B cell (primary cell): Measurements from ENCODE around the gene INTS14. TPM values are rescaled to one million over a fixed set of nuclear protein-coding genes. Genes with fewer than 3 reads are reported as not detected.

Experiments
- ATAC-seq: fragments of 200-7000 bp; cut with Tn5 transposase; one replicate; pipeline ENCODE4 v1.10.0; 2021; ENCODE audit warnings: low read depth, mild to moderate bottlenecking, moderate number of reproducible peaks, moderate library complexity
- CTCF ChIA-PET: fragments of 350-600 bp; sonication (Branson Sonifier 250); formaldehyde crosslinking; loops from one replicate; lab custom pipeline; 2021; ENCODE audit warnings: antibody characterized with exemption, inconsistent platforms; lab: Charles Lee
- POLR2A ChIA-PET: fragments of 350-600 bp; sonication (Branson Sonifier 250); formaldehyde crosslinking; loops from one replicate; lab custom pipeline; 2021; ENCODE audit warnings: antibody characterized with exemption; lab: Charles Lee
- DNase-seq: peaks from one replicate; pipeline ENCODE4 v3.0.0; 2013
- H2AFZ ChIP-seq: 2 replicates; pipeline ENCODE4 v1.6.1; 2012; ENCODE audit warnings: mild to moderate bottlenecking, low read depth, low read length; ENCODE audit not compliant: insufficient read depth, poor library complexity, severe bottlenecking
- H3K27ac ChIP-seq, 2 donors: 1 replicate in 1 of 2; 2 replicates in 1 of 2; pipeline ENCODE4 v1.5.1; 2012 to 2013; ENCODE audit warnings: low read length in 2 of 2, mild to moderate bottlenecking in 2 of 2, moderate library complexity in 1 of 2
- H3K27me3 ChIP-seq, 4 experiments: fragments of 200-600 bp in 1 of 4; sonication (generic) in 1 of 4; replicated peaks in 1 of 4; 1 replicate in 2 of 4; 2 replicates in 2 of 4; pipeline versions ENCODE4 v1.6.1 to v1.7.0; 2013 to 2016; ENCODE audit warnings: low read length in 3 of 4, mild to moderate bottlenecking in 2 of 4, mixed read lengths in 1 of 4, moderate library complexity in 1 of 4; ENCODE audit not compliant: insufficient read depth in 4 of 4, control insufficient read depth in 3 of 4; ENCODE audit errors: control extremely low read depth in 1 of 4
- H3K36me3 ChIP-seq, 2 experiments: replicated peaks in 1 of 2; 1 replicate in 1 of 2; 2 replicates in 1 of 2; pipeline versions ENCODE4 v1.6.1 to v1.7.1; 2013; ENCODE audit warnings: low read length in 1 of 2; ENCODE audit not compliant: insufficient read depth in 2 of 2, control insufficient read depth in 1 of 2; ENCODE audit errors: control extremely low read depth in 1 of 2, extremely low read depth in 1 of 2
- H3K4me1 ChIP-seq, 2 donors: fragments of 200-600 bp in 1 of 2; sonication (generic) in 1 of 2; 1 replicate in 1 of 2; 2 replicates in 1 of 2; pipeline versions ENCODE4 v1.5.1 to v1.6.1; 2013 to 2017; ENCODE audit warnings: low read length in 2 of 2; ENCODE audit not compliant: control insufficient read depth in 2 of 2, insufficient read depth in 2 of 2
- H3K4me2 ChIP-seq: replicated peaks from 2 replicates; pipeline ENCODE3; 2012; ENCODE audit warnings: mild to moderate bottlenecking, low read depth, low read length; ENCODE audit not compliant: poor library complexity, severe bottlenecking
- H3K4me3 ChIP-seq, 5 experiments: fragments of 200-600 bp in 1 of 5; sonication (generic) in 1 of 5; 1 replicate in 3 of 5; 2 replicates in 2 of 5; pipeline versions ENCODE4 v1.5.1 to v1.7.0; 2011 to 2016; ENCODE audit warnings: low read length in 4 of 5, mild to moderate bottlenecking in 4 of 5, low read depth in 2 of 5, control low read depth in 1 of 5, moderate library complexity in 1 of 5; ENCODE audit not compliant: insufficient read depth in 1 of 5; ENCODE audit errors: control extremely low read depth in 1 of 5, extremely low read depth in 1 of 5
- H3K79me2 ChIP-seq: fragments of 200-600 bp; sonication (generic); one replicate; pipeline ENCODE4 v1.6.0; 2016; ENCODE audit warnings: low read length; ENCODE audit not compliant: control insufficient read depth, insufficient read depth
- H3K9ac ChIP-seq: fragments of 200-600 bp; sonication (generic); 2 replicates; pipeline ENCODE4 v1.6.1; 2017; ENCODE audit warnings: mild to moderate bottlenecking, low read length, moderate library complexity
- H3K9me3 ChIP-seq, 3 donors: one replicate each; pipeline versions ENCODE4 v1.6.1 to v1.7.1; 2013; ENCODE audit warnings: low read length in 2 of 3; ENCODE audit not compliant: control insufficient read depth in 2 of 3, insufficient read depth in 1 of 3; ENCODE audit errors: control extremely low read depth in 1 of 3
- H4K20me1 ChIP-seq: 2 replicates; pipeline ENCODE4 v1.6.0; 2012; ENCODE audit warnings: mild to moderate bottlenecking, low read length; ENCODE audit not compliant: insufficient read depth, control insufficient read depth, poor library complexity, severe bottlenecking
- H3K27ac Mint-ChIP-seq: one replicate; pipeline ENCODE4 v1.8.0; 2021; ENCODE audit warnings: mixed read lengths
- H3K27me3 Mint-ChIP-seq: one replicate; pipeline ENCODE4 v1.8.0; 2021; ENCODE audit warnings: mixed read lengths
- H3K4me1 Mint-ChIP-seq: one replicate; pipeline ENCODE4 v1.8.0; 2021; ENCODE audit warnings: mixed read lengths
- H3K4me3 Mint-ChIP-seq: one replicate; pipeline ENCODE4 v1.8.0; 2021; ENCODE audit warnings: mixed read lengths
- H3K9me3 Mint-ChIP-seq: one replicate; pipeline ENCODE4 v1.8.0; 2022; ENCODE audit warnings: mixed read lengths; ENCODE audit not compliant: insufficient read depth
- EZH2 ChIP-seq: IDR thresholded peaks from 2 replicates; pipeline ENCODE4 v1.6.1; 2012; ENCODE audit warnings: borderline replicate concordance, low read depth, mild to moderate bottlenecking, moderate library complexity, low read length; ENCODE audit not compliant: insufficient read depth, poor library complexity, severe bottlenecking
- WGBS: methylation state at CpG from one replicate; pipeline ENCODE4 v1.1.5; 2013; ENCODE audit warnings: missing lambda C conversion rate; ENCODE audit not compliant: insufficient coverage; 5-methylcytosine and 5-hydroxymethylcytosine counted together
- intact Hi-C: fragments of 100-400 bp; cut with micrococcal nuclease; formaldehyde crosslinking; loops from one replicate; pipeline ENCODE4 v1.10.0; 2022
- polyA plus RNA-seq: library from polyadenylated mRNA; depleted of rRNA; stranded (reverse); fragments of >200 nt; gene quantifications from 2 replicates; pipeline ENCODE4 v1.2.3, GENCODE V29; 2012
- total RNA-seq, 2 donors: library from RNA; stranded (reverse); fragments of 120-200 nt in 1 of 2; gene quantifications; 1 replicate in 1 of 2; 2 replicates in 1 of 2; pipeline versions ENCODE4 v1.2.3 to v1.2.4, GENCODE V29; 2013 to 2022
- TF ChIP-seq, protein P1 (sequence below): fragments of 200-600 bp; IDR thresholded peaks from one replicate; pipeline ENCODE4 v1.8.0; 2022; ENCODE audit warnings: antibody characterized with exemption, mild to moderate bottlenecking

The INTS14 gene
- total and polyA plus RNA-seq, 2 donors (not counting 1 experiment from before 2014, with no cell fraction given) = 19.3 to 39.0 TPM

DNA sequence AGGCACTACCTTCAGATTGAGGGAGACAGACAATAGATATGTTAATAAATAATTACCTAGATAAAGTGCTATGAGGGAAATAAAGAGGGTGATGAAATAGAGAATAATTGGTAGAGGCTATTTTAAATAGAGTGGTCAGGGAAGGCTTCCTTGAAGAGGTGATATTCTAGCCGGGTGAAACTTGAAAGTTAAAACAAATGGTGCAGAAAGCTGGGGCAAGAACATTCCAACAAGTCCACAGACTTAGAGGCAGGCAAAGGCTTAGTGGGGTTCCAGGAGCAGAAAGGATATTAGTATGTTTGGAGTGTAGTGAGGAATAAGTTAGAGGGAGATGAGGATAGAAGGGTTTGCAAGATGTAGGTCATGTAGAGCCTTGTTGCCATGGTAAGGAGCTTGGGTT lies 70.6 kb downstream of the INTS14 start:
- DNase-seq (no peak), ATAC-seq (no peak)
- ChIA-PET POLR2A (no interaction called here), CTCF (no interaction called here)
- H3K4me1 ChIP-seq = no peaks in the 10 kb centered on the region
- no peak overlapping the region for H3K4me3 Mint-ChIP-seq
- no peak overlapping the region for H2AFZ ChIP-seq
- WGBS = 100% methylated on average over 1 of the region's 1 CpG
- no peak overlapping the region for H3K27ac ChIP-seq
- H3K79me2 ChIP-seq = peaks cover 65% of the 10 kb centered on the region
- H3K27me3 ChIP-seq = no peaks in the 10 kb centered on the region
- no peaks in the 10 kb centered on the region for H4K20me1 ChIP-seq
- no peaks in the 10 kb centered on the region for H3K36me3 ChIP-seq
- H3K9me3 Mint-ChIP-seq = no peaks in the 10 kb centered on the region
- H3K9ac ChIP-seq = no peak overlapping the region
- H3K4me1 Mint-ChIP-seq = peaks cover 3% of the 10 kb centered on the region
- intact Hi-C loops = no loop called here
- no peaks in the 10 kb centered on the region for H3K9me3 ChIP-seq
- H3K4me3 ChIP-seq = no peak overlapping the region
- no peak for TF ChIP-seq EZH2
- H3K27ac Mint-ChIP-seq = no peak overlapping the region
- H3K27me3 Mint-ChIP-seq = no peaks in the 10 kb centered on the region
- no peak overlapping the region for H3K4me2 ChIP-seq

DNA sequence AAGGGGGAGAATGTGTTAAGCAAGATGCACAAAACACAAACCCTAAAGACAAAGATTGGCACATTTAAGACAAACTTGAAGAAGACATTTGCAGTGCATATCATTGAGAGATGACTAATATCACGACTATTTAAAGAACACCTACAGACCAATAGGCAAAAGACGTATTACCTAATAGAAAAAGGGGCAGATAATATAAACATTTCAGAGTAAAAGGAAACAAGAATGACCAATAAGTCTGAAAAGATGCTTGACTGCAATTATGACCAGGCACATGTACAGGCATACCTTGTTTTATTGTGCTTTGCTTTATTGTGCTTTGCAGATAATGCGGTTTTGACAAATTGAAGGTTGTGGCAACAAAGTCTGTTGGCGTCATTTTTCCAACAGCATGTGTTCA lies 75.7 kb downstream of the INTS14 start:
- no peak for ATAC-seq
- no peak overlapping the region for H3K4me3 ChIP-seq
- TF ChIP-seq, protein P1, sequence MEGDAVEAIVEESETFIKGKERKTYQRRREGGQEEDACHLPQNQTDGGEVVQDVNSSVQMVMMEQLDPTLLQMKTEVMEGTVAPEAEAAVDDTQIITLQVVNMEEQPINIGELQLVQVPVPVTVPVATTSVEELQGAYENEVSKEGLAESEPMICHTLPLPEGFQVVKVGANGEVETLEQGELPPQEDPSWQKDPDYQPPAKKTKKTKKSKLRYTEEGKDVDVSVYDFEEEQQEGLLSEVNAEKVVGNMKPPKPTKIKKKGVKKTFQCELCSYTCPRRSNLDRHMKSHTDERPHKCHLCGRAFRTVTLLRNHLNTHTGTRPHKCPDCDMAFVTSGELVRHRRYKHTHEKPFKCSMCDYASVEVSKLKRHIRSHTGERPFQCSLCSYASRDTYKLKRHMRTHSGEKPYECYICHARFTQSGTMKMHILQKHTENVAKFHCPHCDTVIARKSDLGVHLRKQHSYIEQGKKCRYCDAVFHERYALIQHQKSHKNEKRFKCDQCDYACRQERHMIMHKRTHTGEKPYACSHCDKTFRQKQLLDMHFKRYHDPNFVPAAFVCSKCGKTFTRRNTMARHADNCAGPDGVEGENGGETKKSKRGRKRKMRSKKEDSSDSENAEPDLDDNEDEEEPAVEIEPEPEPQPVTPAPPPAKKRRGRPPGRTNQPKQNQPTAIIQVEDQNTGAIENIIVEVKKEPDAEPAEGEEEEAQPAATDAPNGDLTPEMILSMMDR = no peak
- no peak for TF ChIP-seq EZH2
- H3K27me3 ChIP-seq = no peaks in the 10 kb centered on the region
- POLR2A ChIA-PET = no interaction called here
- H3K9ac ChIP-seq = no peak overlapping the region
- CTCF ChIA-PET = interaction anchor here (1.3 kb wide), 1 partner anchor 334 kb away, joined by 3 read pairs; the partner anchor contains the start of gene RAB11A
- H4K20me1 ChIP-seq = no peaks in the 10 kb centered on the region
- H3K4me3 Mint-ChIP-seq = no peak overlapping the region
- H3K27ac ChIP-seq = no peak overlapping the region
- H3K4me1 ChIP-seq = peaks cover 0 to 3% of the 10 kb centered on the region in 2 donors
- intact Hi-C loops = loop anchor here (10.0 kb wide), 1 partner anchor 960 kb away; the partner anchor contains the start of gene SNAPC5
- no peaks in the 10 kb centered on the region for H3K36me3 ChIP-seq
- no peaks in the 10 kb centered on the region for H3K9me3 Mint-ChIP-seq
- no peaks in the 10 kb centered on the region for H3K9me3 ChIP-seq
- H3K4me2 ChIP-seq = no peak overlapping the region
- peaks cover 17% of the 10 kb centered on the region for H3K4me1 Mint-ChIP-seq
- no peak for DNase-seq
- no peak overlapping the region for H3K27ac Mint-ChIP-seq
- WGBS = 100% methylated on average over 1 of the region's 4 CpGs
- H3K27me3 Mint-ChIP-seq = no peaks in the 10 kb centered on the region
- H2AFZ ChIP-seq = no peak overlapping the region
- peaks cover 83% of the 10 kb centered on the region for H3K79me2 ChIP-seq
